Activated CD8-positive, alpha-beta memory T cell treated with anti-CD3 and anti-CD28 coated beads for 24 hours (primary cell): ENCODE results near the gene TMEM132A.

ENCODE experiments used
- DNase-seq: peaks from one replicate; pipeline ENCODE4 v3.0.0-alpha.2; 2020

Gene TMEM132A

GRCh38 chr11:60923800-60924109 lies 505 bp upstream of the TMEM132A start:
- DNase-seq = peak; percentile 64

DNA sequence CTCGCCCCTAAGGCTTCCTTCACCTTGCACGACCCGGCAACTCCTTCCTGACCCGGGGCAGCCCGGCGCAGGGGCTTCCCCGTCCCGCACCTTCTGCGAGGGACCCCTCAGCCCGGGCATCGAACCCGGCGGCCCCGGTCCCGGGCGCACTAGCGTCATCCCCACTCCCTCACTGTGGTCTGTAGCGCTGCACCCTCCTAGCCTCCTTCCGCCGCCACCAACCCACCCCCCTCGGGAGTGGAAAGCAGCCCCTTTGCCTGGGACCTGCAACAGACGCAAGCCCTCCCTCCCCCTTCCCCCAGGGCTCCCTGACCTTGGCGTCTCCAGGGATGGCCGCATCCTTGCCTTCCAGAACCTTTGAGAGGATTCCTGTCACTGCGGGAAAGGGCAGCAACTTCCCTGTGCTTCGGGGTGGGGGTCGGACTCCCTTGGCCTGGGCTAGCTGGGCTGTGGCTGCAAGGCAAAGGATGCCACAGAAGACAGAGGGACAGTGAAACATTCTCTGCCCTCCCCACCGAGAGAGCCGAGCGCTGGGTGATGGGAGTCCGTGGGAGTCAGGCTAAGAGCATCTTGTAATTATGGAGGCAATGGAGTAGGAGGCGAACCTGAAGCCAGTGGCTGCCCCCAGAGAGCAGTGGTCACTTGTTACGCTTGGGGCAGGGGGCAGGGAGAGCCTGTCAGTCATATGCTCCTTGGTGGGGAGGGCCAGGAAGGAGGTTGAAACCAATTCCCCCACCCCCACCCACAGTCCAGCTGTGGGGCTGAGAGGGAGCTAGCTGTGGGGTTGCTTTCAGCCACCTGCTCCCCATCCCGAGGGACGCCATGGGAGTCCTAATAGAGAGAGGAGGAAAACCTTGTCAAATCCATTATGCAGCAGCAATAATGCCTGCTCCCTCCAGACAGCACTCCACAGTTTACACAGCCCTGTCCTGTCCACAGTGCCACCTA lies 920 bp downstream of the TMEM132A start:
- DNase-seq = no peak

GRCh38 chr11:60925868-60926267 lies 1.6 kb downstream of the TMEM132A start:
- DNase-seq = no peak

DNA sequence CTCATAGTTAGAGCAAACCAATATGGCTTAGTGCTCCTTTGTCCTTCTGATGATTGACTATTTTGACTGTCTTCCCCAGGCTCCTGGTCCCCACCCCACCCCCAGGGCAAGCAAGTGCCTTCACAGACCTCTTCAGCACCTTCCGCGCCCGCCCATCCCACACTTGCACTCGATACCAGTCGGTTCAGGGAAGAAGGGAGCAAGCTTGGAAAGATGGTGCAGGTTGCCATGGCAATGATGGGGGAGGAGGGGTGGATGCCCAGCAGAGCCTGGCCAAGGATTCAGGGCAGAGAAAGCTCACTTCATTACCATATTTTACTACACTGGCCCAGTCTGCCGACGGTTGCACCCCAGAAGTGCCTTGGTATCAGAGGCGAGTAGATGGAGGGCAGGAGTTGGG lies 2.2 kb downstream of the TMEM132A start:
- DNase-seq = no peak

DNA sequence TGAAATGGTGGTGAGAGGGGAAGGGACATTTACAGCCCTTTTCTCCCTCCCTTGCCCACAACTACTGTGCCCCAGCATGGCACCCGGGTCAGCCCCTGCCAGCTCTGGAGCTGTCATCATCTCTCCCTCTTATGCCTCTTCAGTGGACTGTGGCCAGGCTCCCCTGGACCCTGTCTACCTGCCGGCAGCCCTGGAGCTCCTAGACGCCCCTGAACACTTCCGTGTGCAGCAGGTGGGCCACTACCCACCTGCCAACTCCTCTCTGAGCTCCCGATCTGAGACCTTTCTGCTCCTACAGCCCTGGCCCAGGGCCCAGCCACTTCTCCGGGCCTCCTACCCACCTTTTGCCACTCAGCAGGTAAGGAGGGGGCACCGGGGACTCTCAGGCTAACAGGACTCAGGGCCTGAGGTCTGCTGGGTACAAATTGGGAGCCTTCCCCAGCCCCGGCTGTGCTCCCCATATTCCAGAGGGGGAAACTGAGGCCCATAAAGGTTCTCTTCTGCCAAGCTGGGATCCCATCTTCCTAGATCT lies 2.9 kb downstream of the TMEM132A start:
- no peak for DNase-seq

DNA sequence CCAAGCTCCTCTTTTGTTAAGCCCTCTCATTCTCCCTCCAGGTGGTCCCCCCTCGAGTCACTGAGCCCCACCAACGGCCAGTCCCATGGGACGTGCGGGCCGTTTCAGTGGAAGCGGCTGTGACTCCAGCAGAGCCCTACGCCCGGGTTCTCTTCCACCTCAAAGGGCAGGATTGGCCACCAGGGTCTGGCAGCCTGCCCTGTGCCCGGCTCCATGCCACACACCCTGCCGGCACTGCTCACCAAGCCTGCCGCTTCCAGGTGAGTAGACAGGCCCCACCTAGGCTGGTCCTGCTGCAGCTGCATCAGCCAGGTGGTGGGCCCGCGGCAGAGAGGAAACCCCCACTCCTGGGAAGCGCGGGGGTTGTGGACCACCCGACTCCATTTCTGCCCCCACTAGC lies 3.3 kb downstream of the TMEM132A start:
- DNase-seq = no peak

- no peak for DNase-seq
Measured at GRCh38 chr11:60928563-60929001, 4.3 kb downstream of the TMEM132A start.

DNA sequence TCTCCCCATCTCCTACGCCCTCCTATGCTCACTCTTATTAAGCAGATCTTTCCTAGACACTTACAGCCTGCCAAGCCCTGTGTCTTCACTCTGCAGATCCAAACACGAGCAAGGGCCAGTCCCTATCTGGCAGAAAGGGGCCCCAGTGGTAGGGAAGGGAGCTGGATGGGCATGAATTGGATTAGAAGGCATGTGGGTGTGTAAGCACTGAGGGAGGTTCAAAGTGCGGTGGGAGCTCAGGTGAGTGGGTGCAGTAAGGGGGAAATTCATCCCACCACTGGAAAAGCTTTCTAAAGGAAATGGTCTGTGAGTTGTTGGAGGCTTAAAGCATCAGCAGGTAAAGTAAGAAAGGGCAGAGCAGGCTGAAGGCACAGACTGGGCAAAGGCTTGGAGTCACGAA lies 5.5 kb downstream of the TMEM132A start:
- DNase-seq = no peak

GRCh38 chr11:60930394-60930793 lies 6.1 kb downstream of the TMEM132A start:
- DNase-seq = no peak

GRCh38 chr11:60931917-60932316 lies 7.7 kb downstream of the TMEM132A start:
- no peak for DNase-seq

- DNase-seq = no peak
Measured at GRCh38 chr11:60932605-60933356, 8.5 kb downstream of the TMEM132A start.

DNA sequence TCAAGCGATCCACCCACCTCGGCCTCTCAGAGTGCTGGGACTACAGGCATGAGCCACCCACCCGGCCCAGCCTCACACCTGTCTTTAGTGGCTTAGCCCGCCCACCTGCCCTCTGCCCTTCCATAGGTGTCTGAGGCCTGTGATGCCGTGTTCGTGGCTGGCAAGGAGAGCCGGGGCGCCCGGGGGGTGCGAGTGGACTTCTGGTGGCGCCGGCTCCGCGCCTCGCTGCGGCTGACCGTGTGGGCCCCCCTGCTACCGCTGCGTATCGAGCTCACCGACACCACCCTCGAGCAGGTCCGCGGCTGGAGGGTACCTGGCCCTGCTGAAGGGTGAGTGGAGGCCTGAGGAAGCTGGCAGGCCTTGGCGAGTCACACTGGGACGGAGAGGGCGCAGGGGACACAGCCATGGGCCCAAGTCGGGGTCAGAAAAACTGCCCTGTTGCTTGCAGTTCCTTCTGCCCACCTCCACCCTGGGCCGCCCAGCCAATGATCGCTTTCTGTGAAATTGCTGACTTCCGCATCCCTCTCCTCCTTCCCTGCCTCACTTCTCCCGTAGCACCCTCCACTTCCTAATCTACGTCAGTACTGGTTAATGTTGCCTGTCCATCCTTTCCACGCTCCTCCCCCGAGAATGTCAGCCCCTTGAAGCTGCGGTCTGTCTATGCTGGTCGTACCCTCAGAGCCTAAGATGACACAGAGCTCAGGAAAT lies 9.3 kb downstream of the TMEM132A start:
- DNase-seq = no peak

DNA sequence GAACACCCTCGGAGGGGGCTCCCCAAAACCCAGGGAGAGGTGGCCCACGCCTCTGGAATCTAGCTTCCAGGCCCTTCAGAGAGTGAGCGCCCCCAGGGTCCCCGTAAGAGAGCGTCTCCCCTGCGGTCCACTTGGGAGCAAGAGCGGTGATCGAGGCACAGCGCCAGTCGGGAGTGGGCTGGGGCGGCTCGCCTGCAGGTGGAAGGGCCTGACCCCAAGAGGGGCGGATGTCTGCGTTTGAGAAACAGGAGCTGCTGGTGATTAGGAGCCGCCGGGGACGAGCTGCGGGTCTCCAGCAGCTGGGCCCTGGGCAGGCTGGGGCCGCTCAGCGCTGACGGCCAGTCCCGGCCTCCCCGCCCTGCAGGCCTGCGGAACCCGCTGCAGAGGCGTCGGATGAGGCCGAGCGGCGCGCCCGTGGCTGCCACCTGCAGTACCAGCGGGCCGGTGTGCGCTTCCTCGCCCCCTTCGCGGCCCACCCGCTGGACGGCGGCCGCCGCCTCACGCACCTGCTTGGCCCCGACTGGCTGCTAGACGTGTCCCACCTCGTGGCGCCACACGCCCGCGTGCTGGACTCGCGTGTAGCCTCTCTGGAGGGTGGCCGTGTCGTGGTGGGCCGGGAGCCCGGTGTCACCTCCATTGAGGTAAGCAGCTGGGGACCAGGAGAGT lies 10.0 kb downstream of the TMEM132A start:
- no peak for DNase-seq

GRCh38 chr11:60934790-60935605 lies 10.7 kb downstream of the TMEM132A start:
- DNase-seq = no peak

- DNase-seq = no peak
Measured at GRCh38 chr11:60935676-60936442, 11.6 kb downstream of the TMEM132A start.

DNA sequence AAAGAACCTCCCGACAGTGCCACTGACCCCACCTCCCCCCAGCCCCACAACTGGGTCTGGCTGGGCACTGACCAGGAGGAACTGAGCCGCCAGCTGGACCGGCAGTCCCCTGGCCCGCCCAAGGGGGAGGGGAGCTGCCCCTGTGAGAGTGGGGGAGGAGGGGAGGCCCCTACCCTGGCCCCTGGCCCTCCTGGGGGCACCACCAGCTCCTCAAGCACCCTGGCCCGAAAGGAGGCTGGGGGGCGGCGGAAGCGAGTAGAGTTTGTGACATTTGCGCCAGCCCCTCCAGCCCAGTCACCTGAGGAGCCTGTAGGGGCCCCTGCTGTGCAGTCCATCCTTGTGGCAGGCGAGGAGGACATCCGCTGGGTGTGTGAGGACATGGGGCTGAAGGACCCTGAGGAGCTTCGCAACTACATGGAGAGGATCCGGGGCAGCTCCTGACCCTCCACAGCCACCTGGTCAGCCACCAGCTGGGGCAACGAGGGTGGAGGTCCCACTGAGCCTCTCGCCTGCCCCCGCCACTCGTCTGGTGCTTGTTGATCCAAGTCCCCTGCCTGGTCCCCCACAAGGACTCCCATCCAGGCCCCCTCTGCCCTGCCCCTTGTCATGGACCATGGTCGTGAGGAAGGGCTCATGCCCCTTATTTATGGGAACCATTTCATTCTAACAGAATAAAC lies 12.3 kb downstream of the TMEM132A start:
- DNase-seq = no peak

GRCh38 chr11:60937144-60937527 lies 12.9 kb downstream of the TMEM132A start:
- DNase-seq = no peak

GRCh38 chr11:60937811-60938210 lies 13.6 kb downstream of the TMEM132A start:
- DNase-seq = no peak

DNA sequence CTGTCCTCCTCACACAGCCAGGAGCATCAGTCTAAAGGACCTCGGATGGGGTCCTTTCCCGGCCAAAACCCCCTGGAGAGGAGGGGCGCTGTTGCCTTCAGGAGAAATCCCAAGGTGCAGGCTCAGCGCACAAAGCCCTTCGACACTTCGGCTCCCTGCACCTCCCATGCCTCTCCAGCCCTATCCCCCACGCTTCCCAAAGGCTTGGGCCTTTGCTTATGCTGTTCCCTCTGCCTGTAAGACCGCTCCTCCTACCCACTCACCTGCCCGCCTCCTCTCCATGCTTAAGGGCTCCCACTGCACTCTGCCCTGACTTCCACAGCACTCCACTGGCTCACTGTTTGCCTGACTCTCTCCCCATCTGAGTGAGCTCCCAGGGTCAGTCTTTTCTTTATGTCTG lies 14.2 kb downstream of the TMEM132A start:
- no peak for DNase-seq

- DNase-seq = no peak
Measured at GRCh38 chr11:60939301-60939700, 15.0 kb downstream of the TMEM132A start.
